Fibroblast of the aortic adventitia (primary cell): ENCODE measurements around the gene CHD1L. TPM values are rescaled to one million over a fixed set of nuclear protein-coding genes. Genes with fewer than 3 reads are reported as not detected.

Experiments
- DNase-seq: peaks from one replicate; pipeline ENCODE4 v3.0.0-alpha.2; 2010; ENCODE audit warnings: low read depth
- H3K4me3 ChIP-seq: 2 replicates; pipeline ENCODE4 v1.5.1; 2011; ENCODE audit warnings: low read depth, mild to moderate bottlenecking, control low read depth, low read length, moderate library complexity
- total RNA-seq: library from RNA; depleted of rRNA; stranded (reverse); fragments of >200 nt; gene quantifications from 2 replicates; pipeline ENCODE4 v1.2.3, GENCODE V29; 2012; ENCODE audit warnings: low replicate concordance
- TF ChIP-seq, protein P1 (sequence below): IDR thresholded peaks from 2 replicates; pipeline ENCODE4 v1.5.1; 2011; ENCODE audit warnings: mild to moderate bottlenecking, low read length, control low read depth, inconsistent platforms; ENCODE audit not compliant: insufficient read depth

The CHD1L gene
- total RNA-seq, 1 donor, result 47.2 TPM

DNA sequence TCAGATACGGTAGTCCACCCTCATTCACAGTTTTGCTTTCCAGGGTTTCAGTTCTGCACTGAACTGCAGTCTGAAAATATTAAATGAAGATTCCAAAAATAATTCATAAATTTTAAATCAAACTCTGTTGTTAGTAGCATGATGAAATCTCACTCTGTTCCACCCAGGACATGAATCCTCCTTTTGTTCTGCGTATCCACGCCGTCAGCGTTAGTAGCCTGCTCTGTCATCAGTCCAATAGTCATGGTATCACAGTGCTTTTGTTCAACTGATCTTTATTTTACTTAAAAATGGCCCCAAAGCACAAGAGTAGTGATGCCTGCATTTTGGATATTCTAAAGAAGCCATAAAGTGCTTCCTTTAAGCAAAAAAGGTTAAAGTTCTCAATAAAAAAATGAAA, 23.9 kb downstream of the CHD1L start:
- DNase-seq, result no peak
- no peak overlapping the region for H3K4me3 ChIP-seq
- TF ChIP-seq, protein P1, sequence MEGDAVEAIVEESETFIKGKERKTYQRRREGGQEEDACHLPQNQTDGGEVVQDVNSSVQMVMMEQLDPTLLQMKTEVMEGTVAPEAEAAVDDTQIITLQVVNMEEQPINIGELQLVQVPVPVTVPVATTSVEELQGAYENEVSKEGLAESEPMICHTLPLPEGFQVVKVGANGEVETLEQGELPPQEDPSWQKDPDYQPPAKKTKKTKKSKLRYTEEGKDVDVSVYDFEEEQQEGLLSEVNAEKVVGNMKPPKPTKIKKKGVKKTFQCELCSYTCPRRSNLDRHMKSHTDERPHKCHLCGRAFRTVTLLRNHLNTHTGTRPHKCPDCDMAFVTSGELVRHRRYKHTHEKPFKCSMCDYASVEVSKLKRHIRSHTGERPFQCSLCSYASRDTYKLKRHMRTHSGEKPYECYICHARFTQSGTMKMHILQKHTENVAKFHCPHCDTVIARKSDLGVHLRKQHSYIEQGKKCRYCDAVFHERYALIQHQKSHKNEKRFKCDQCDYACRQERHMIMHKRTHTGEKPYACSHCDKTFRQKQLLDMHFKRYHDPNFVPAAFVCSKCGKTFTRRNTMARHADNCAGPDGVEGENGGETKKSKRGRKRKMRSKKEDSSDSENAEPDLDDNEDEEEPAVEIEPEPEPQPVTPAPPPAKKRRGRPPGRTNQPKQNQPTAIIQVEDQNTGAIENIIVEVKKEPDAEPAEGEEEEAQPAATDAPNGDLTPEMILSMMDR, result no peak

GRCh38 chr1:147267711-147268110, 25.2 kb downstream of the CHD1L start:
- H3K4me3 ChIP-seq, result no peak overlapping the region
- DNase-seq, result peak; percentile 14
- TF ChIP-seq, protein P1, result no peak

- DNase-seq, result no peak
- TF ChIP-seq, protein P1, result no peak
- no peak overlapping the region for H3K4me3 ChIP-seq
Observed at GRCh38 chr1:147270721-147271120, 28.2 kb downstream of the CHD1L start.

DNA sequence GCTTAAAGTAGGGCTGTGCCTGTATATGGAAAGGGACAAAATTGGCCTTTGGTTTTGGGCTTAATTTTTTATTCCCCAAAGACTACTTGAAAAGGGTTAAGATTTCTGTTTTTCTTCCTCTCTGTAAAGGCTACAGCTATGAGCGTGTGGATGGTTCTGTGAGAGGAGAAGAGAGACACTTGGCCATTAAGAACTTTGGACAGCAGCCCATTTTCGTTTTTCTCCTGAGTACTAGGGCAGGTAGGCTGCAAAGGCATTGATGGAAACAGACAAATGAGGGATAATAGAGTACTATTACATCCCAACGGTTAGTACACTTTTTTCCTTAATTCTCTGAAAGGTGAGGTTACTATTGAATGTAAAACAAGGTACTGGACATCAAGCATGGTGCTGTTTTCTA, 29.6 kb downstream of the CHD1L start:
- no peak for DNase-seq
- H3K4me3 ChIP-seq, result no peak overlapping the region
- TF ChIP-seq, protein P1, result no peak

DNA sequence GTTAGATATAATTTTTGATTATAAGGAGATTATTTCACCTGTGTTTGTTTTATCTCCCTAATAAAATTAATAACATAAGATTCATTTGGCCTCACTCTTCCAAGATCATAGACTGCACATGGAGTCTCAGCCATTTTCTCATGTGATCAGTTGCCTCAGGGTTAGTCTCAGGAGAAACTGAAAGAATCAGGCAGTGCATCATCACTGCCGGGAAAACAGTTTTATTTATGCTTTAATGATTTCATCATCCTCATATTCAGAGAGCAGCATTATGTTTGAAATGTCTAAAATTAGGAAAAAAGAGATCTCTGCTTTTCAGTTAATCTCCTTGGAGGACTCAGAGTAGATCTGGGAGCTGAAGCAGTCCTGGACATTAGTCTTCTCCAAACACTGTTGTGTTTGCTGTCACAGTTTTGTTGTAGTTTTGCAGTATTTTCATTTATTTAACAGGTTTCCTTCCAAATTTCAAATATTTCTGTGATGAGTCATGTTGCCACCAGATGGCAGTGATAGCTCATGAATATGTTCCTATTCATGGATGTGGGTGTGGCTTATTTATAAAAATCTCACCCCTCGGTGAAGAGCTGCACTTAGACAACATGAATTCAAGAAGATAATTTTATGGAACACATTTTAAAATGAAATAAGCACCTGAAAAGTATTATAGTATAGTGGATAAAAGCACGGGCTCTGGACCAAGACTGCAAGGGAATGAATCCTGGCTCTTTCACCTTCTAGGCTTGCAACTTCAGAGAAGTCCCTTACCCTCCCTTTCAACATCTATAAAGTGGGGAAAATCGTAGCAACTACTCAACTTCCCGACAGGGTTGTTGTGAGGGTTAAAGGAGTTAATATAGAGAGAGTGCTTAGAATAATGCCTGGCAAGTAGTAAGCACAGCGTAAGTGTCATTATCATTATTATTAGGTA, 31.2 kb downstream of the CHD1L start:
- DNase-seq, result peak; percentile 93
- peak overlapping the region; percentile 23 for H3K4me3 ChIP-seq

DNA sequence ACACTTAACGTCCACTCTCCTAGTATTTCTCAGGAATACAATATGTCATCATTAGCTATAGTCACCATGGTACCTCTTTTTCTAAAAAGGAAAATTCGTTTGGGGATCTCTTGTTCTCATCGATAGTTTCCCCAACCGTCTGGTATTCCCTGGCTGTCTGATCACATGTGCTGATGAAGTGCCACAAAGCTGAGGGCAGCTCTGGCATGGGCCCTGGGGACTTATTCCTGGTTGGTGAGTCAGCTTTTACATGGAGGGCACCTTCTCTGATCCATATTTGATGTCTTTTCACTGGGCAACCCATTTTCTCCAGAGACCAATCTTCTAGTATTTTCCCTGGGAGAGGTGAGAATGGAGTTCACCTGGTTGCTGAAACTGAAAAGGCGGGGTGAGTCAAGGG, 39.5 kb downstream of the CHD1L start:
- TF ChIP-seq, protein P1, result no peak
- DNase-seq, result no peak
- no peak overlapping the region for H3K4me3 ChIP-seq

More for the DNA sequence above, 31.2 kb downstream of the CHD1L start:
- TF ChIP-seq, protein P1, result peak; percentile 38
